Measurements from ENCODE around the gene LARGE2.

Gene LARGE2

GRCh38 chr11:45881708-45882368, 40.6 kb upstream of the LARGE2 start:
- no peak for TF ChIP-seq CTCF (IDR thresholded peaks at IDR 0.05; ENCODE audit: low read depth, low read length, missing control alignments)
- H3K4me3 ChIP-seq (replicated peaks; ENCODE audit: low read depth, low read length): no peak overlapping the region
- no peak for DNase-seq (ENCODE audit: extremely low read depth, low read depth)

- TF ChIP-seq CTCF (IDR thresholded peaks at IDR 0.05; ENCODE audit: low read depth, low read length, missing control alignments): no peak
- no peak overlapping the region for H3K4me3 ChIP-seq (replicated peaks; ENCODE audit: low read depth, low read length)
- DNase-seq (ENCODE audit: extremely low read depth, low read depth): no peak
Measured at GRCh38 chr11:45884596-45885185, 37.8 kb upstream of the LARGE2 start.

- TF ChIP-seq CTCF (IDR thresholded peaks at IDR 0.05; ENCODE audit: low read depth, low read length, missing control alignments): no peak
- DNase-seq (ENCODE audit: extremely low read depth, low read depth): no peak
- H3K4me3 ChIP-seq (replicated peaks; ENCODE audit: low read depth, low read length): peak within 1 kb of the TSS; percentile 40
Measured at GRCh38 chr11:45885274-45885920, 37.1 kb upstream of the LARGE2 start, which contains the start of gene MAPK8IP1. MAPK8IP1 (plus strand) TSS chr11:45885651; CDS start chr11:45885821, 170 bp downstream.

- DNase-seq (ENCODE audit: extremely low read depth, low read depth): no peak
- peak overlapping the region; percentile 40 for H3K4me3 ChIP-seq (replicated peaks; ENCODE audit: low read depth, low read length)
- TF ChIP-seq CTCF (IDR thresholded peaks at IDR 0.05; ENCODE audit: low read depth, low read length, missing control alignments): no peak
Measured at GRCh38 chr11:45885921-45886721, 36.3 kb upstream of the LARGE2 start.

GRCh38 chr11:45886816-45887520, 35.5 kb upstream of the LARGE2 start:
- no peak overlapping the region for H3K4me3 ChIP-seq (replicated peaks; ENCODE audit: low read depth, low read length)
- no peak for DNase-seq (ENCODE audit: extremely low read depth, low read depth)
- TF ChIP-seq CTCF (IDR thresholded peaks at IDR 0.05; ENCODE audit: low read depth, low read length, missing control alignments): no peak

- H3K4me3 ChIP-seq (replicated peaks; ENCODE audit: low read depth, low read length): no peak overlapping the region
- no peak for DNase-seq (ENCODE audit: extremely low read depth, low read depth)
- TF ChIP-seq CTCF (IDR thresholded peaks at IDR 0.05; ENCODE audit: low read depth, low read length, missing control alignments): no peak
Measured at GRCh38 chr11:45887587-45887986, 34.9 kb upstream of the LARGE2 start.

All from HFF-Myc (cell line).